ENCODE measurements around the gene CLN3. TPM values are rescaled to one million over a fixed set of nuclear protein-coding genes. Genes with fewer than 3 reads are reported as not detected.
"Not testable (repeated sequence)": the region's sequence is repeated elsewhere in the genome, so short reads cannot be mapped to it uniquely, and the experiment has no call there.

The CLN3 gene
- total RNA-seq, 1 experiment from 2014 or later, result 60.9 TPM

DNA sequence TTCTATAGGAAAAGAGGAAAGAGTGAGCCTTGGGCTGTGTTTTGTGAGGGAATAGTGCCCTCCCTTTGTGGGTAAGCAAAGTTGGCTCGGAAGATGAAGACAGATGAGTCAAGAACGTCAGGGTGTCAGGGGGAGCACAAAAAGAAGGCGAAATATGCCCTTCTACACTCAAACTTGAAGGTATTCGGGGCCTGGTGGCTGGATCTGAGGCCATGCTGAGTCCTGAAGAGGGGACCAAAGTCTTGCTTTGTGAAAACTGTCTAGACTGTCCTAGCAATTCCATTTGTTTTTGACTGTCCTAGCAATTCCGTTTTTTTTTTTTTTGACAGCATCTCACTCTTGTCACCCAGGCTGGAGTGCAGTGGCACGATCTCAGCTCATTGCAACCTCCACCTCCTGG is 53.0 kb downstream of the CLN3 start:
- H3K4me1 ChIP-seq (ENCODE audit: control insufficient read depth, insufficient read depth, low read length); in situ Hi-C loops (cut with HindIII; ENCODE audit: low pct_unique_long_range_greater_than_20kb, low sequenced_read_pairs); H3K4me3 ChIP-seq (ENCODE audit: low read depth in 2 of 2, low read length in 2 of 2); H3K9me3 ChIP-seq (ENCODE audit: control insufficient read depth, insufficient read depth, low read depth, low read length); CTCF ChIA-PET; intact Hi-C loops (cut with micrococcal nuclease; ENCODE audit: unreplicated experiment); ATAC-seq; BruUV-seq (replicated peaks); H3K36me3 ChIP-seq (ENCODE audit: control insufficient read depth, insufficient read depth, low read length); H3K27me3 ChIP-seq (ENCODE audit: control insufficient read depth, insufficient read depth, low read length); DNase-seq (ENCODE audit: low read depth, low spot score); H3K27ac ChIP-seq (ENCODE audit: low read length); POLR2A ChIA-PET: not testable (repeated sequence)

DNA sequence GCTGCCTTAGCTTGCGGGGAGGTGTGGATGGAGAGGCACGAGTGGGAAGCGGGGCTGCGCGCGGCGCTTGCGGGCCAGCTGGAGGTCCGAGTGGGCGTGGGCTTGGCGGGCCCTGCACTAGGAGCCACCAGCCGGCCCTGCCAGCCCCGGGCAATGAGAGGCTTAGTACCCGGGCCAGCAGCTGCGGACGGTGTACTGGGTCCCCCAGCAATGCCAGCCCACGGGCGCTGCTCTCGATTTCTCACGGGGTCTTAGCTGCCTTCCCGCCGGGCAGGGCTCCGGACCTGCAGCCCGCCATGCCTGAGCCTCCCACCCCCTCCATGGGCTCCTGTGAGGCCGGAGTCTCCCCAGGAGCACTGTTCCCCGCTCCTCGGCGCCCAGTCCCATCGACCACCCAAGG is 56.5 kb downstream of the CLN3 start:
- in situ Hi-C loops (cut with HindIII; ENCODE audit: low pct_unique_long_range_greater_than_20kb, low sequenced_read_pairs); ATAC-seq; H3K4me3 ChIP-seq (ENCODE audit: low read depth in 2 of 2, low read length in 2 of 2); H3K36me3 ChIP-seq (ENCODE audit: control insufficient read depth, insufficient read depth, low read length); POLR2A ChIA-PET; H3K27me3 ChIP-seq (ENCODE audit: control insufficient read depth, insufficient read depth, low read length); H3K4me1 ChIP-seq (ENCODE audit: control insufficient read depth, insufficient read depth, low read length); CTCF ChIA-PET; BruUV-seq (replicated peaks); H3K27ac ChIP-seq (ENCODE audit: low read length); DNase-seq (ENCODE audit: low read depth, low spot score); H3K9me3 ChIP-seq (ENCODE audit: control insufficient read depth, insufficient read depth, low read depth, low read length); intact Hi-C loops (cut with micrococcal nuclease; ENCODE audit: unreplicated experiment): not testable (repeated sequence)

Other genes starting within 250 kb of the CLN3 start
- gene SBK1, start 199.5 kb downstream of the CLN3 start, total RNA-seq (2021; ENCODE audit: unreplicated experiment), result 2.4 TPM
- 1.3 TPM for gene NPIPB6, start 128.6 kb downstream of the CLN3 start, total RNA-seq (2021; ENCODE audit: unreplicated experiment)
- 64.2 TPM for gene EIF3CL, start 88.2 kb downstream of the CLN3 start, total RNA-seq (2021; ENCODE audit: unreplicated experiment)
- 0.18 TPM for gene NPIPB7, start 19.7 kb downstream of the CLN3 start, total RNA-seq (2021; ENCODE audit: unreplicated experiment)
- gene APOBR, start 2.6 kb upstream of the CLN3 start, total RNA-seq (2021; ENCODE audit: unreplicated experiment), result 0.13 TPM
- gene IL27, start 14.8 kb upstream of the CLN3 start, total RNA-seq (2021; ENCODE audit: unreplicated experiment), result not detected
- 79.7 TPM for gene NUPR1, start 46.9 kb upstream of the CLN3 start, total RNA-seq (2021; ENCODE audit: unreplicated experiment)
- 29.5 TPM for gene SGF29, start 61.8 kb upstream of the CLN3 start, total RNA-seq (2021; ENCODE audit: unreplicated experiment)
- gene SULT1A2, start 105.0 kb upstream of the CLN3 start, total RNA-seq (2021; ENCODE audit: unreplicated experiment), result not detected
- 1.5 TPM for gene SULT1A1, start 118.0 kb upstream of the CLN3 start, total RNA-seq (2021; ENCODE audit: unreplicated experiment)
- gene NPIPB8, start 146.0 kb upstream of the CLN3 start, total RNA-seq (2021; ENCODE audit: unreplicated experiment), result not detected
- 526 TPM for gene EIF3C, start 219.4 kb upstream of the CLN3 start, total RNA-seq (2021; ENCODE audit: unreplicated experiment)

All from Panc1 (cell line).